Gastroesophageal sphincter (tissue), 4 donors: Measurements from ENCODE around the gene CPNE1. TPM values are rescaled to one million over a fixed set of nuclear protein-coding genes. Genes with fewer than 3 reads are reported as not detected.

Source experiments
- ATAC-seq: fragments of 150-250 bp; one replicate; pipeline ENCODE4 v1.9.1; 2016; ENCODE audit warnings: mild to moderate bottlenecking, moderate library complexity
- H3K27ac ChIP-seq, 4 donors: fragments of 200-600 bp; sonication (generic) in 3 of 4; 1 replicate in 3 of 4; 2 replicates in 1 of 4; pipeline ENCODE4 v1.5.1; 2016 to 2019
- H3K27me3 ChIP-seq: fragments of 200-600 bp; sonication (generic); one replicate; pipeline ENCODE4 v1.5.1; 2019
- H3K36me3 ChIP-seq, 2 donors: fragments of 200-600 bp; sonication (generic); one replicate each; pipeline ENCODE4 v1.5.1; 2019; ENCODE audit warnings: control low read depth in 1 of 2
- H3K4me1 ChIP-seq, 3 donors: fragments of 200-600 bp; sonication (generic); 1 replicate in 2 of 3; 2 replicates in 1 of 3; pipeline ENCODE4 v1.5.1; 2016 to 2019; ENCODE audit warnings: control low read depth in 2 of 3
- H3K4me3 ChIP-seq, 2 donors: fragments of 200-600 bp; sonication (generic); one replicate each; pipeline ENCODE4 v1.5.1; 2019; ENCODE audit warnings: mild to moderate bottlenecking in 1 of 2, moderate library complexity in 1 of 2
- H3K9me3 ChIP-seq, 3 donors: fragments of 200-600 bp; sonication (generic); one replicate each; pipeline ENCODE4 v1.5.1; 2017 to 2019; ENCODE audit warnings: control low read depth in 2 of 3
- EP300 ChIP-seq: sonication (generic); formaldehyde crosslinking; IDR thresholded peaks from one replicate; pipeline ENCODE4 v1.6.1; 2017; ENCODE audit warnings: antibody characterized with exemption, mild to moderate bottlenecking
- POLR2A ChIP-seq, 2 donors: fragments of 450-650 bp; IDR thresholded peaks; one replicate each; pipeline ENCODE4 v1.6.1; 2017; ENCODE audit warnings: antibody characterized with exemption in 2 of 2, mild to moderate bottlenecking in 2 of 2, moderate library complexity in 1 of 2
- POLR2AphosphoS5 ChIP-seq: sonication (generic); formaldehyde crosslinking; IDR thresholded peaks from one replicate; pipeline ENCODE4 v1.6.1; 2017; ENCODE audit warnings: antibody characterized with exemption
- WGBS, 2 donors: methylation state at CpG; one replicate each; pipeline ENCODE4 v1.1.5; 2018; ENCODE audit warnings: low coverage in 1 of 2; 5-methylcytosine and 5-hydroxymethylcytosine counted together
- total RNA-seq, 4 donors: library from RNA; depleted of rRNA; stranded (reverse); fragments of >200 nt; gene quantifications; one replicate each; pipeline ENCODE4 v1.1.0, GENCODE V29; 2016
- TF ChIP-seq, protein P1 (sequence below), 4 experiments: fragments of 200-600 bp in 2 of 4; fragments of 450-650 bp in 2 of 4; sonication (generic) in 1 of 4; IDR thresholded peaks; one replicate each; pipeline ENCODE4 v1.5.1; 2017 to 2019; ENCODE audit warnings: antibody characterized with exemption in 4 of 4, mild to moderate bottlenecking in 2 of 4, moderate library complexity in 2 of 4

Gene CPNE1
- total RNA-seq, 4 donors from 2014 or later, result 43.8 to 131 (median 95.2) TPM

DNA sequence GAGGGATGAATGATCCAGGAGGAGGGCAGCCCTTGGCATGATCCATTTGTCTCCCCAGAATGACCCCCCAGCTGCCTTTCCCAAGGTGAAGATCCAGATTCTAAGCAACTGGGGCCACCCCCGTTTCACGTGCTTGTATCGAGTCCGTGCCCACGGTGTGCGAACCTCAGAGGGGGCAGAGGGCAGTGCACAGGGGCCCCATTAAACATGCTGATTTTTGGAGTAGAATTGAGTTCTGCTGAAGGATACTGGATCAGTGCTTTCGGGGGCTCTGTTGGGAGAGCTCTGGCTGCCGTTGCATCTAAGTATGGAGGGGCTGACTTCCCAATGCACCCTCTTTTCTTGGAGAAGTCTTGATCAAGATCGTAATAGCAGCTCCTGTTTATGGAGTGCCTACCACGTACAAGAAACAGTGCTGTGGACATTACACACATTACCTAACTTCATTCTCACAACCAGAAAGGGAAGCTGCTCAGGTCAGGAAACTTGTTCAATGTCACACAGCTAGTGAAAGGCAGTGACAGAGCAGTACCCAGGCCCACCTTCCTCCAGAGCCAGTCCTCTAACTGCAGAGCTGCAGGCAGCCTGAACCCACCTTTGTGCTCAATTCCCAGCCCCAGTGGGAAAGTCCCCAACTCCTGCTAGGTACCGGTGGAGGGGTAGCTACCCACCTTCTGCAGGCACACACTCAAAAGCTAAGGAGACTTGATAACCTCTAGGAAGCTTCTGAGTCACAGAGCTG lies 43.7 kb downstream of the CPNE1 start:
- no peak for TF ChIP-seq POLR2AphosphoS5
- TF ChIP-seq EP300, result no peak
- no peak for TF ChIP-seq POLR2A (IDR thresholded peaks at IDR 0.05)
- TF ChIP-seq, protein P1, sequence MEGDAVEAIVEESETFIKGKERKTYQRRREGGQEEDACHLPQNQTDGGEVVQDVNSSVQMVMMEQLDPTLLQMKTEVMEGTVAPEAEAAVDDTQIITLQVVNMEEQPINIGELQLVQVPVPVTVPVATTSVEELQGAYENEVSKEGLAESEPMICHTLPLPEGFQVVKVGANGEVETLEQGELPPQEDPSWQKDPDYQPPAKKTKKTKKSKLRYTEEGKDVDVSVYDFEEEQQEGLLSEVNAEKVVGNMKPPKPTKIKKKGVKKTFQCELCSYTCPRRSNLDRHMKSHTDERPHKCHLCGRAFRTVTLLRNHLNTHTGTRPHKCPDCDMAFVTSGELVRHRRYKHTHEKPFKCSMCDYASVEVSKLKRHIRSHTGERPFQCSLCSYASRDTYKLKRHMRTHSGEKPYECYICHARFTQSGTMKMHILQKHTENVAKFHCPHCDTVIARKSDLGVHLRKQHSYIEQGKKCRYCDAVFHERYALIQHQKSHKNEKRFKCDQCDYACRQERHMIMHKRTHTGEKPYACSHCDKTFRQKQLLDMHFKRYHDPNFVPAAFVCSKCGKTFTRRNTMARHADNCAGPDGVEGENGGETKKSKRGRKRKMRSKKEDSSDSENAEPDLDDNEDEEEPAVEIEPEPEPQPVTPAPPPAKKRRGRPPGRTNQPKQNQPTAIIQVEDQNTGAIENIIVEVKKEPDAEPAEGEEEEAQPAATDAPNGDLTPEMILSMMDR (IDR thresholded peaks at IDR 0.05), result no peak
- no peak overlapping the region for H3K27ac ChIP-seq
- peaks cover 0 to 31% of the 10 kb centered on the region in 2 donors for H3K36me3 ChIP-seq
- no peak overlapping the region for H3K4me3 ChIP-seq
- no peaks in the 10 kb centered on the region for H3K9me3 ChIP-seq
- H3K27me3 ChIP-seq, result no peaks in the 10 kb centered on the region
- H3K4me1 ChIP-seq, result peaks cover 0 to 38% (median 22%) of the 10 kb centered on the region in 3 donors
- no peak for ATAC-seq
- 82 to 100% methylated on average over 1 to 4 of the region's 11 CpGs for WGBS, 2 donors

DNA sequence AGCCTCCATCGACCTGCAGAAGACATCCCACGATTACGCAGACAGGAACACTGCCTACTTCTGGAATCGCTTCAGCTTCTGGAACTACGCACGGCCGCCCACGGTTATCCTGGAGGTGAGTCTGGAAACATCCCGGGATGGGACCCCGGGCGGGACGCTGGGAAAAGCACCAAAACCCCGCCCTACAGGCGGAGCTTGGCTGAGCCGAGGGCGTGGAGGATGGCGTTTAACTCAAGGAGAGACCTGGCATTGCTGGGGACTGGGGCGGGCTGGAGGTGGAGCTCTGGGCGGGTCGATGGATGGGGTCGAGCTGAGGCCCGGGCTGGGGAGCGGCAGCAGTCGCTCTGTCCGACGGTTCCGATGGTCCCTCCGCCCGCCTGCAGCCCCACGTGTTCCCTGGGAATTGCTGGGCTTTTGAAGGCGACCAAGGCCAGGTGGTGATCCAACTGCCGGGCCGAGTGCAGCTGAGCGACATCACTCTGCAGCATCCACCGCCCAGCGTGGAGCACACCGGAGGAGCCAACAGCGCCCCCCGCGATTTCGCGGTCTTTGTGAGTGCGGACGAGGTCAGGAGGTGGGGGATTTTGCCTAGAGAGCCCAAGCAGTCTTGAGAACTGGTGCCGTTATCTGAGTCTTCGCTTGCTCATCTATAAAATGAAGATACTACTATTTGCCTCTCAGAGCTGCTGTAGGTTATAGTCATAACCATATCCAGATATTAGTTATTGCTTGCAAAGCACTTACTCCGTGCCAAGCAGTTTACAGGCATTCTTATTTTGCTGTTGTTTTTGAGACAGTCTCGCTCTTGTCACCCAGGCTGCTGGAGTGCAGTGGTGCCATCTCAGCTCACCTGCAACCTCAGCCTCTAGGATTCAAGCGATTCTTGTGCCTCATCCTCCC lies 45.3 kb downstream of the CPNE1 start:
- peak overlapping the region; percentile 32 to 70 for H3K4me3 ChIP-seq
- H3K4me1 ChIP-seq, result peaks cover 0 to 45% (median 22%) of the 10 kb centered on the region in 3 donors
- ATAC-seq, result peak; percentile 30
- H3K36me3 ChIP-seq, result peaks cover 0 to 16% of the 10 kb centered on the region in 2 donors
- no peaks in the 10 kb centered on the region for H3K27me3 ChIP-seq
- 3 to 62% methylated on average over 4 to 6 of the region's 49 CpGs for WGBS, 2 donors
- H3K27ac ChIP-seq, result peak overlapping the region in 3 of 4 donors; percentile 54 to 97 (median 60)
- TF ChIP-seq POLR2AphosphoS5, result peak; percentile 21
- no peak for TF ChIP-seq POLR2A (IDR thresholded peaks at IDR 0.05)
- TF ChIP-seq, protein P1 (IDR thresholded peaks at IDR 0.05), result peak in 1 of 4 experiments; percentile 40
- no peaks in the 10 kb centered on the region for H3K9me3 ChIP-seq

DNA sequence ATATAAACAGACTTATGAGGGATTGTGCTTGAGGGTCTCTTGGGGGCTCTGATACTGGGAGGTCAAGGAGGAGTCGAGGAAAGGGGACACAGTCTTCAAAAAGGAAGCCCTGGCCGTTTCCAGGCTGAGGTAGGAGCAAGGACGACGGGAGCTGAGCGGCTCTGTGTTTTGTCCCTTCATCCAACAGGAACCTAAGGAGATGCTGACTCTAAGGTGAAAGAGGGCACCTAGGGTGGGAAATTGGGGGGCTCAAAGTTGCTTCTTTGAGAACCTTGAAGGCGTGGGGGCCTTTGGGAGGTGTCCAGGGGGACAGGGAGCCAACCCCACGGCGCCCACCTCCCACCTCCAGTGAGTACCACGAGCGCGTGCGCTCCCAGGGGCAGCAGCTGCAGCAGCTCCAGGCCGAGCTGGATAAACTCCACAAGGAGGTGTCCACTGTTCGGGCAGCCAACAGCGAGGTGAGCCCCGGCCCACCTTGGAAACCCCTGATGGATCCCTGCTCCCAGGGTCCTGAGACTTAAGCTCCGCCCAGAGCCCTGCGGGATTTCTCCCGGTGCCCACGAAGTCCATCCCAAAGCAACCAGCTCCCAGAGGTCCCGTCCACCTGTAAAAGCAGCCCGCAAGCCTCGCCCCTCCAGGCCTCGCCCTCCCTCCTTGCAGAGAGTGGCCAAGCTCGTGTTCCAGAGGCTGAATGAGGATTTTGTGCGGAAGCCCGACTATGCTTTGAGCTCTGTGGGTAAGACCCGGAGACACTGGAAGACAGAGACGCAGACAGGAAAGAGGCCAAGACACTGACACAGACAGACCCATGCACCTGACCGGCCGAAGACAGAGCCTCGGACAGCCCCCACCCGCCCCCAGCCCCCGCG lies 46.2 kb downstream of the CPNE1 start:
- no peak for TF ChIP-seq POLR2A (IDR thresholded peaks at IDR 0.05)
- Histone ChIP-seq H3K27ac (peak overlapping the region in 3 of 4 donors; percentile 54 to 97 (median 60)), H3K4me3 (peak overlapping the region; percentile 32 to 70), H3K9me3 (no peaks in the 10 kb centered on the region), H3K27me3 (no peaks in the 10 kb centered on the region), H3K36me3 (peaks cover 0 to 14% of the 10 kb centered on the region in 2 donors), H3K4me1 (peaks cover 0 to 45% (median 22%) of the 10 kb centered on the region in 3 donors)
- no peak for ATAC-seq
- 4% methylated on average over 4 of the region's 35 CpGs; no CpG with 5 or more reads in 1 of the 2 donors for WGBS, 2 donors

DNA sequence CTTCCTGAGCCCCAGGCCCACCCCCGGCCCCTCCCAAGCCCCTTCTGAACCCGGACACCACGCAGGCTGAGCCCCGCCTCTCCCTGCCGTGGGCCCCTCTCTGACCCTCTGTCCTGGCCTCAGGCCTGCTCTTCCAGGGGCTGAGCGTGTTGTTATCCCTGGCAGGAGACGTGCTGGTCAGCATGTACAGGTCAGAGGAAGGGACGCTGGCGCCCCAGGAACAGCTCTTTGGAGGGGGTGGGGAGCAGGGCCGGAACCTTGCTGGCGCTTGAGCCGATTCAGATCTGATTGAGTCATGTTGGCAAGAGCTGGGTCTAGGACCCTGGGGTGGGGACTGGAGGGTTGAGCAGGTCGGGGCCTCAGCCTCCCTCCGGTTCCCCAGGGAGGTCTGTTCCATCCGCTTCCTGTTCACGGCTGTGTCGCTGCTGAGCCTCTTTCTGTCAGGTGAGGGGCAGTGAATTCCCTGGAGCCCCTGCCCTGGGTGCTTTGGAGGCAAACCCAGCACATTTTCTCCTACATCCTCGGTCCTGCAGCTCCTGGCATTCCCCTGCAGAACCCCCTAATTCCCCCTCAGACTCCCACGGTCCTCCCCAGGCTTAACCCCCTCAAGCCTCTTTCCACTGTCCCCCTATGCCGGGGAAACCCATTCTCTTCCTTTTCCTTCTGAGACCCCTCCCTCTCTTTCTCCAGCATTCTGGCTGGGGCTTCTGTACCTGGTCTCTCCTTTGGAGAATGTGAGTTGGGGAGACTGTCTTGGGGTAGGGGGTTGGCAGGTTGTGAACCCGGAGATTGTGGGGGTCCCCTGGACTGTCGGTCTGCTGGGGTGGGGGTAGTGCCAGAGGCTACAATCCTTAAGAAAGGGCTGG lies 47.1 kb downstream of the CPNE1 start:
- no peaks in the 10 kb centered on the region for H3K9me3 ChIP-seq
- H3K27me3 ChIP-seq, result no peaks in the 10 kb centered on the region
- H3K27ac ChIP-seq, result peak overlapping the region in 3 of 4 donors; percentile 80 to 97 (median 94)
- 13 to 57% methylated on average over 1 to 7 of the region's 22 CpGs for WGBS, 2 donors
- H3K4me1 ChIP-seq, result peaks cover 0 to 45% (median 22%) of the 10 kb centered on the region in 3 donors
- peak overlapping the region; percentile 34 to 70 for H3K4me3 ChIP-seq
- no peak for ATAC-seq
- peaks cover 0 to 14% of the 10 kb centered on the region in 2 donors for H3K36me3 ChIP-seq
- TF ChIP-seq, protein P1 (IDR thresholded peaks at IDR 0.05), result peak in 3 of 4 experiments; percentile 24 to 31 (median 29)
- TF ChIP-seq POLR2A (IDR thresholded peaks at IDR 0.05) (no peak), POLR2AphosphoS5 (no peak), EP300 (no peak)
